WTC11 (cell line): ENCODE measurements around the gene GPC6. TPM values are rescaled to one million over a fixed set of nuclear protein-coding genes. Genes with fewer than 3 reads are reported as not detected.

ENCODE experiments used
- ATAC-seq: fragments of 200-7000 bp; cut with Tn5 transposase; 2 replicates; pipeline ENCODE4 v1.10.0; 2021; ENCODE audit warnings: mild to moderate bottlenecking, moderate library complexity
- CTCF ChIA-PET: fragments of 300-600 bp; sonication (Branson Sonifier 250); formaldehyde crosslinking; loops from one replicate; lab custom pipeline; 2021; ENCODE audit warnings: antibody characterized with exemption; lab: Charles Lee
- POLR2A ChIA-PET: fragments of 350-600 bp; sonication (Branson Sonifier 250); formaldehyde crosslinking; loops from one replicate; lab custom pipeline; 2021; ENCODE audit warnings: antibody characterized with exemption; lab: Charles Lee
- DNase-seq: peaks from one replicate; pipeline ENCODE4 v3.0.0; 2021; ENCODE audit warnings: low spot score
- H3K27ac Mint-ChIP-seq: 2 replicates; pipeline ENCODE4 v1.8.0; 2021; ENCODE audit warnings: mixed read lengths
- H3K27me3 Mint-ChIP-seq: 2 replicates; pipeline ENCODE4 v1.8.0; 2021; ENCODE audit warnings: low read depth, mild to moderate bottlenecking, moderate library complexity, mixed read lengths
- H3K36me3 Mint-ChIP-seq: 2 replicates; pipeline ENCODE4 v1.8.0; 2021; ENCODE audit warnings: mixed read lengths
- H3K4me1 Mint-ChIP-seq: 2 replicates; pipeline ENCODE4 v1.8.0; 2022; ENCODE audit warnings: mixed read lengths
- H3K4me3 Mint-ChIP-seq: 2 replicates; pipeline ENCODE4 v1.8.0; 2021; ENCODE audit warnings: mild to moderate bottlenecking, moderate library complexity, mixed read lengths
- H3K9me3 Mint-ChIP-seq: 2 replicates; pipeline ENCODE4 v1.8.0; 2021; ENCODE audit warnings: mixed read lengths
- ATF6 ChIP-seq: sonication (generic); formaldehyde crosslinking; IDR thresholded peaks from 2 replicates; pipeline ENCODE4 v1.8.1; 2023; ENCODE audit warnings: mild to moderate bottlenecking, missing genetic modification reagents
- ELF4 ChIP-seq: sonication (generic); formaldehyde crosslinking; IDR thresholded peaks from 2 replicates; pipeline ENCODE4 v1.8.1; 2022; ENCODE audit warnings: low read depth, mild to moderate bottlenecking, moderate library complexity, missing genetic modification reagents
- JAZF1 ChIP-seq: fragments of 250-450 bp; sonication (Bioruptor Pico); IDR thresholded peaks from 2 replicates; pipeline ENCODE4 v1.9.0; 2021; ENCODE audit warnings: moderate library complexity, mild to moderate bottlenecking, inconsistent platforms
- MLX ChIP-seq: sonication (generic); formaldehyde crosslinking; IDR thresholded peaks from 2 replicates; pipeline ENCODE4 v1.8.1; 2023; ENCODE audit warnings: mild to moderate bottlenecking, missing genetic modification reagents, moderate library complexity
- NFATC4 ChIP-seq: fragments of 250-450 bp; sonication (Bioruptor Pico); IDR thresholded peaks from 2 replicates; pipeline ENCODE4 v1.9.0; 2021; ENCODE audit warnings: mild to moderate bottlenecking
- NR1H2 ChIP-seq: sonication (generic); formaldehyde crosslinking; IDR thresholded peaks from 2 replicates; pipeline ENCODE4 v1.9.0; 2021; ENCODE audit warnings: mild to moderate bottlenecking, moderate library complexity, missing genetic modification reagents
- OVOL2 ChIP-seq: fragments of 250-450 bp; sonication (Bioruptor Pico); IDR thresholded peaks from 2 replicates; pipeline ENCODE4 v1.9.0; 2021; ENCODE audit warnings: mild to moderate bottlenecking, borderline replicate concordance
- PRDM15 ChIP-seq: sonication (generic); formaldehyde crosslinking; IDR thresholded peaks from 2 replicates; pipeline ENCODE4 v1.8.0; 2022; ENCODE audit warnings: missing genetic modification reagents
- RELA ChIP-seq: sonication (generic); formaldehyde crosslinking; IDR thresholded peaks from 2 replicates; pipeline ENCODE4 v1.8.1; 2022; ENCODE audit warnings: missing genetic modification reagents, mild to moderate bottlenecking, borderline replicate concordance
- SMAD4 ChIP-seq: sonication (generic); formaldehyde crosslinking; IDR thresholded peaks from 2 replicates; pipeline ENCODE4 v1.8.0; 2022; ENCODE audit warnings: mild to moderate bottlenecking, missing genetic modification reagents
- STAT6 ChIP-seq: sonication (generic); formaldehyde crosslinking; conservative IDR thresholded peaks from 2 replicates; pipeline ENCODE4 v1.8.1; 2023; ENCODE audit warnings: mild to moderate bottlenecking, low read depth, missing genetic modification reagents, moderate library complexity
- ZSCAN18 ChIP-seq: fragments of 250-450 bp; sonication (Bioruptor Pico); IDR thresholded peaks from 2 replicates; pipeline ENCODE4 v2.1.2; 2022; ENCODE audit warnings: mild to moderate bottlenecking, moderate library complexity
- total RNA-seq: library from RNA; stranded (reverse); gene quantifications from 3 replicates; pipeline ENCODE4 v1.2.3, GENCODE V29; 2021

GPC6 gene
- total RNA-seq, 1 experiment from 2014 or later: 19.5 TPM

- no peaks in the 10 kb centered on the region for H3K27me3 Mint-ChIP-seq
- no peak overlapping the region for H3K4me3 Mint-ChIP-seq
- ChIA-PET POLR2A (interaction anchor here (1.1 kb wide), 1 partner anchor 12 kb away, joined by 3 read pairs; no protein-coding TSS in a partner anchor), CTCF (interaction anchor here (1.0 kb wide), 1 partner anchor 15 kb away, joined by 3 read pairs; no protein-coding TSS in a partner anchor)
- ATAC-seq (no peak), DNase-seq (no peak)
- TF ChIP-seq RELA (no peak), ZSCAN18 (CRISPR knock-in tag) (no peak), NR1H2 (CRISPR knock-in tag) (no peak), MLX (CRISPR knock-in tag) (no peak), NFATC4 (CRISPR knock-in tag) (no peak), SMAD4 (CRISPR knock-in tag) (no peak)
- H3K9me3 Mint-ChIP-seq: peaks cover 4% of the 10 kb centered on the region
- H3K27ac Mint-ChIP-seq: no peak overlapping the region
- H3K36me3 Mint-ChIP-seq: no peaks in the 10 kb centered on the region
- peaks cover 18% of the 10 kb centered on the region for H3K4me1 Mint-ChIP-seq
Measured at GRCh38 chr13:94112731-94113130, 886.1 kb downstream of the GPC6 start.

- ChIA-PET CTCF (interaction anchor here (0.6 to 1.0 kb wide), 4 partner anchors 16 to 636 kb away, joined by 3 to 4 read pairs (median 3); no protein-coding TSS in a partner anchor), POLR2A (interaction anchor here (1.1 kb wide), 1 partner anchor 12 kb away, joined by 3 read pairs; no protein-coding TSS in a partner anchor)
- Mint-ChIP-seq H3K4me1 (peaks cover 18% of the 10 kb centered on the region), H3K9me3 (no peaks in the 10 kb centered on the region), H3K4me3 (no peak overlapping the region), H3K36me3 (no peaks in the 10 kb centered on the region), H3K27ac (no peak overlapping the region), H3K27me3 (no peaks in the 10 kb centered on the region)
- DNase-seq (no peak), ATAC-seq (no peak)
- TF ChIP-seq PRDM15 (CRISPR knock-in tag) (no peak), JAZF1 (CRISPR knock-in tag) (no peak)
Measured at GRCh38 chr13:94113245-94113644, 886.6 kb downstream of the GPC6 start.

GRCh38 chr13:94114166-94114565, 887.6 kb downstream of the GPC6 start:
- Mint-ChIP-seq H3K4me1 (peaks cover 21% of the 10 kb centered on the region), H3K4me3 (no peak overlapping the region), H3K36me3 (no peaks in the 10 kb centered on the region), H3K27ac (no peak overlapping the region), H3K27me3 (no peaks in the 10 kb centered on the region), H3K9me3 (no peaks in the 10 kb centered on the region)
- ATAC-seq: no peak
- ChIA-PET POLR2A (no interaction called here), CTCF (interaction anchor here (0.6 to 0.9 kb wide), 3 partner anchors 21 to 637 kb away, joined by 3 to 4 read pairs (median 3); no protein-coding TSS in a partner anchor)
- DNase-seq: no peak
- TF ChIP-seq SMAD4 (CRISPR knock-in tag): no peak

- Mint-ChIP-seq H3K36me3 (no peaks in the 10 kb centered on the region), H3K27ac (no peak overlapping the region), H3K4me3 (no peak overlapping the region), H3K4me1 (peaks cover 27% of the 10 kb centered on the region), H3K27me3 (no peaks in the 10 kb centered on the region), H3K9me3 (no peaks in the 10 kb centered on the region)
- no peak for ATAC-seq
- POLR2A ChIA-PET: no interaction called here
- DNase-seq: no peak
- CTCF ChIA-PET: interaction anchor here (0.8 to 1.3 kb wide), 2 partner anchors 8 to 17 kb away, joined by 3 read pairs; no protein-coding TSS in a partner anchor
- TF ChIP-seq STAT6 (CRISPR knock-in tag) (no peak), ATF6 (no peak), OVOL2 (no peak), PRDM15 (CRISPR knock-in tag) (no peak), ELF4 (CRISPR knock-in tag) (no peak)
Measured at GRCh38 chr13:94115054-94115453, 888.4 kb downstream of the GPC6 start.
